Esophagus squamous epithelium (tissue), 5 donors: Measurements from ENCODE around the gene ATP6V1E1. TPM values are rescaled to one million over a fixed set of nuclear protein-coding genes. Genes with fewer than 3 reads are reported as not detected.

Source experiments
- DNase-seq: peaks from one replicate; lab custom pipeline; 2025; lab: John Stamatoyannopoulos, UW
- H3K27ac ChIP-seq, 4 donors: fragments of 200-600 bp; sonication (generic); one replicate each; pipeline ENCODE4 v1.5.1; 2016 to 2019; ENCODE audit warnings: mild to moderate bottlenecking in 1 of 4
- H3K27me3 ChIP-seq, 4 donors: fragments of 200-600 bp; sonication (generic); 1 replicate in 3 of 4; 2 replicates in 1 of 4; pipeline versions ENCODE4 v1.5.1 to v1.6.0; 2017 to 2021; ENCODE audit warnings: antibody characterized with exemption in 1 of 4
- H3K36me3 ChIP-seq, 3 donors: fragments of 200-600 bp; sonication (generic); one replicate each; pipeline ENCODE4 v1.5.1; 2016 to 2019
- H3K4me1 ChIP-seq, 3 donors: fragments of 200-600 bp; sonication (generic); one replicate each; pipeline ENCODE4 v1.5.1; 2017 to 2019
- H3K4me3 ChIP-seq, 4 donors: fragments of 200-600 bp; sonication (generic); 1 replicate in 3 of 4; 2 replicates in 1 of 4; pipeline ENCODE4 v1.5.1; 2016 to 2019; ENCODE audit warnings: mild to moderate bottlenecking in 2 of 4, moderate library complexity in 1 of 4
- H3K9me3 ChIP-seq, 3 donors: fragments of 200-600 bp; sonication (generic); one replicate each; pipeline ENCODE4 v1.5.1; 2016 to 2019
- CTCF ChIP-seq, 6 experiments: fragments of 450-650 bp in 4 of 6; fragments of 200-600 bp in 2 of 6; sonication (generic) in 2 of 6; IDR thresholded peaks; one replicate each; pipeline ENCODE4 v1.5.1; 2016 to 2019; ENCODE audit warnings: antibody characterized with exemption in 6 of 6, mild to moderate bottlenecking in 4 of 6, moderate library complexity in 4 of 6
- POLR2A ChIP-seq, 4 donors: fragments of 450-650 bp; IDR thresholded peaks; one replicate each; pipeline ENCODE4 v1.6.1; 2017; ENCODE audit warnings: antibody characterized with exemption in 4 of 4, mild to moderate bottlenecking in 4 of 4, moderate library complexity in 3 of 4
- WGBS, 2 donors: methylation state at CpG; one replicate each; pipeline ENCODE4 v1.1.5; 2018; 5-methylcytosine and 5-hydroxymethylcytosine counted together
- intact Hi-C: fragments of 100-400 bp; cut with DNase I; formaldehyde crosslinking; loops from one replicate; pipeline ENCODE4 v1.15.0; 2022
- total RNA-seq, 4 donors: library from RNA; depleted of rRNA; stranded (reverse); fragments of >200 nt; gene quantifications; one replicate each; pipeline ENCODE4 v1.1.0, GENCODE V29; 2016
- donor health status: DM: yes; HTN: yes; CAD: no.

ATP6V1E1 gene
- total RNA-seq, 4 donors from 2014 or later = 80.9 to 123 (median 99.6) TPM

- no peak for TF ChIP-seq CTCF (IDR thresholded peaks at IDR 0.05)
- no peak for TF ChIP-seq POLR2A (IDR thresholded peaks at IDR 0.05)
- Histone ChIP-seq H3K4me3 (no peak overlapping the region), H3K36me3 (peaks cover 0 to 91% (median 14%) of the 10 kb centered on the region in 3 donors), H3K4me1 (peaks cover 0 to 6% (median 0%) of the 10 kb centered on the region in 3 donors), H3K27ac (no peak overlapping the region), H3K9me3 (no peaks in the 10 kb centered on the region), H3K27me3 (no peaks in the 10 kb centered on the region)
- no peak for DNase-seq
- WGBS, 2 donors = 44 to 68% methylated on average over 5 of the region's 5 CpGs
- intact Hi-C loops = no loop called here
Observed at GRCh38 chr22:17606496-17606895, 22.1 kb downstream of the ATP6V1E1 start.

DNA sequence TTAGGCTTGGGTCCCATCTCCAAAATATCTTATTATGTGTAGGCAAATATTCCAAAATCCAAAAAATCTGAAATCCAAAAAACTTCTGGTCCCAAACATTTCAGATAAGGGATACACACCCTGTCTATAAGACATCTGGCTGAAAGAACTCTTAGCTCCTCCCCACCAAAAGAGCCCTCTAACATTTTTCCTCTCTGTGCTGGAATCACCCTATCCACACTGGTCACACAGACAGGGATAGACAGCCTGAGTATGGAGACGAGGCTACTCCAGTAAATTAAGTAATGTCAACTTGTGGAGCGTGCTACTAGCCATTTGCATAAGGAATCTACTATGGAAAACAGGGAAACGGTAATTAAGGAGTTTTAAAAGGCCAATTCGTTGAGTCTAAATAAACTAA is 24.9 kb downstream of the ATP6V1E1 start:
- intact Hi-C loops = no loop called here
- Histone ChIP-seq H3K27me3 (no peaks in the 10 kb centered on the region), H3K9me3 (no peaks in the 10 kb centered on the region), H3K4me1 (peaks cover 0 to 6% (median 0%) of the 10 kb centered on the region in 3 donors), H3K4me3 (no peak overlapping the region), H3K27ac (no peak overlapping the region), H3K36me3 (peaks cover 2 to 93% (median 19%) of the 10 kb centered on the region in 3 donors)
- WGBS, 2 donors = 81 to 86% methylated on average over 4 of the region's 4 CpGs
- no peak for TF ChIP-seq POLR2A (IDR thresholded peaks at IDR 0.05)
- TF ChIP-seq CTCF (IDR thresholded peaks at IDR 0.05) = no peak
- no peak for DNase-seq

GRCh38 chr22:17601031-17601430 is 27.5 kb downstream of the ATP6V1E1 start:
- Histone ChIP-seq H3K4me3 (no peak overlapping the region), H3K36me3 (peaks cover 19 to 93% (median 25%) of the 10 kb centered on the region in 3 donors), H3K27me3 (no peaks in the 10 kb centered on the region), H3K9me3 (no peaks in the 10 kb centered on the region), H3K27ac (no peak overlapping the region), H3K4me1 (no peaks in the 10 kb centered on the region)
- no peak for DNase-seq
- intact Hi-C loops = no loop called here
- TF ChIP-seq POLR2A (IDR thresholded peaks at IDR 0.05) (no peak), CTCF (IDR thresholded peaks at IDR 0.05) (no peak)
- 85 to 96% methylated on average over 3 of the region's 3 CpGs for WGBS, 2 donors

- no peaks in the 10 kb centered on the region for H3K9me3 ChIP-seq
- intact Hi-C loops = no loop called here
- H3K36me3 ChIP-seq = peaks cover 24 to 94% (median 35%) of the 10 kb centered on the region in 3 donors
- no peak for TF ChIP-seq POLR2A (IDR thresholded peaks at IDR 0.05)
- no peak for TF ChIP-seq CTCF (IDR thresholded peaks at IDR 0.05)
- no peak overlapping the region for H3K27ac ChIP-seq
- H3K4me1 ChIP-seq = peaks cover 0 to 8% (median 0%) of the 10 kb centered on the region in 3 donors
- H3K27me3 ChIP-seq = no peaks in the 10 kb centered on the region
- no peak overlapping the region for H3K4me3 ChIP-seq
- DNase-seq = no peak
- WGBS, 2 donors = 97 to 100% methylated on average over 4 of the region's 4 CpGs
Observed at GRCh38 chr22:17598318-17598717, 30.2 kb downstream of the ATP6V1E1 start.

- no peaks in the 10 kb centered on the region for H3K9me3 ChIP-seq
- no peak overlapping the region for H3K4me3 ChIP-seq
- intact Hi-C loops = no loop called here
- H3K36me3 ChIP-seq = peaks cover 24 to 95% (median 45%) of the 10 kb centered on the region in 3 donors
- no peak for TF ChIP-seq CTCF (IDR thresholded peaks at IDR 0.05)
- peaks cover 0 to 8% (median 0%) of the 10 kb centered on the region in 3 donors for H3K4me1 ChIP-seq
- no peaks in the 10 kb centered on the region for H3K27me3 ChIP-seq
- DNase-seq = no peak
- 92 to 100% methylated on average over 2 of the region's 2 CpGs for WGBS, 2 donors
- no peak overlapping the region for H3K27ac ChIP-seq
Observed at GRCh38 chr22:17597217-17597616, 31.3 kb downstream of the ATP6V1E1 start.
